DMS153 (cell line): Measurements from ENCODE around the gene OPN1MW3.
"Not testable (repeated sequence)": the region's sequence is repeated elsewhere in the genome, so short reads cannot be mapped to it uniquely, and the experiment has no call there.

Source experiments
- DNase-seq: peaks from one replicate; lab custom pipeline; 2025; lab: John Stamatoyannopoulos, UW

OPN1MW3 gene

DNA sequence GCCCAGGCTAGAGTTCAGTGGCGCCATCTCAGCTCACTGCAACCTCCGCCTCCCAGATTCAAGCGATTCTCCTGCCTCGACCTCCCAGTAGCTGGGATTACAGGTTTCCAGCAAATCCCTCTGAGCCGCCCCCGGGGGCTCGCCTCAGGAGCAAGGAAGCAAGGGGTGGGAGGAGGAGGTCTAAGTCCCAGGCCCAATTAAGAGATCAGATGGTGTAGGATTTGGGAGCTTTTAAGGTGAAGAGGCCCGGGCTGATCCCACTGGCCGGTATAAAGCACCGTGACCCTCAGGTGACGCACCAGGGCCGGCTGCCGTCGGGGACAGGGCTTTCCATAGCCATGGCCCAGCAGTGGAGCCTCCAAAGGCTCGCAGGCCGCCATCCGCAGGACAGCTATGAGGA, at the start of gene OPN1MW3:
Gene OPN1MW3, plus strand, starts transcription at position 301 of the 400 bp plus-strand sequence. Its CDS starts 38 bp downstream, at position 339.
- not testable (repeated sequence) for DNase-seq

GRCh38 chrX:154209670-154210418, 47.5 kb upstream of the OPN1MW3 start:
- not testable (repeated sequence) for DNase-seq

DNA sequence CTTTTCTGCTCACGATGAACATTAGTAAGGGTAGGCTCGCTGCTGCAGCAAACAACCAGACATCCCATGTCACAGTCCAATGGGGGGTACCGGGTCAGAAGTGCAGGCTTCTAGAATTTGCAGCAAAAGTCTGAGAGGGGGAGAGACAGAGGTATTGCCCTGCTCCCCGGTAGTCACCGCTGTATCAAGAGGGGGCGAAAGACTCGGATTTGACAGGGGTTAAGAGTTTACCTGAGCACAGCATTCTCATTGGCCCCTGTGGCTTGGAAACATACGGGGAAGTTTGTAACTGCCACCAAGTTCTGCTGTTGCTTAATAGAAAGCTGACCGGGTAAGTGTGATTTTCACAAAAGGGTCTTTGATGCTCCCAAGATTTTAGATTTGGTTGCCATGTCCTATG, 46.3 kb upstream of the OPN1MW3 start:
- DNase-seq, result not testable (repeated sequence)

GRCh38 chrX:154211499-154211898, 45.9 kb upstream of the OPN1MW3 start:
- DNase-seq, result not testable (repeated sequence)

DNA sequence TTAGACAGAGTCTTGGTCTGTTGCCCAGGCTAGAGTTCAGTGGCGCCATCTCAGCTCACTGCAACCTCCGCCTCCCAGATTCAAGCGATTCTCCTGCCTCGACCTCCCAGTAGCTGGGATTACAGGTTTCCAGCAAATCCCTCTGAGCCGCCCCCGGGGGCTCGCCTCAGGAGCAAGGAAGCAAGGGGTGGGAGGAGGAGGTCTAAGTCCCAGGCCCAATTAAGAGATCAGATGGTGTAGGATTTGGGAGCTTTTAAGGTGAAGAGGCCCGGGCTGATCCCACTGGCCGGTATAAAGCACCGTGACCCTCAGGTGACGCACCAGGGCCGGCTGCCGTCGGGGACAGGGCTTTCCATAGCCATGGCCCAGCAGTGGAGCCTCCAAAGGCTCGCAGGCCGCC, 37.9 kb upstream of the OPN1MW3 start, which contains the start of gene OPN1MW2:
Gene OPN1MW2, plus strand, starts transcription at position 301 of the 400 bp plus-strand sequence. Its CDS starts 60 bp downstream, at position 361.
- not testable (repeated sequence) for DNase-seq

- not testable (repeated sequence) for DNase-seq
Measured at GRCh38 chrX:154225292-154225691, 32.1 kb upstream of the OPN1MW3 start.

GRCh38 chrX:154226706-154227105, 30.7 kb upstream of the OPN1MW3 start:
- not testable (repeated sequence) for DNase-seq

DNA sequence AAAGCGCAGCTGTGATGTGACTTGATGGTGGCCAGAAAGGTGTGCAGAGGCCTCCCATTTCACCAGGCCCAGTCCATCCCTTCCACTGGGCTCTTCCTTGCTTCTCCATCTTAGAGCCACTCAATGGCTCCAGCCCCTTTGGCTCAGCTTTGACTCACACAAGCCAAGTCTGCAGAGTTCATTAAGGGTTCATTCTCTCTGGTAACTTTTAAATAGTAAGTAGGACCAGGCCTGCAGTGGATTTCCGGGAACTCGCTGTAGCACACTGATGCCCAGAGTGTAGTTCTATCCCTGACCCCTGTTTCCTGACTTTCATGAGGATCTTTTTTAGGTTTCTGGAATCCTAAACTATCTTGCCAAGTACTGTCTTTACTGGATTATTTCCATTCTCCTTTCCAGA, 25.9 kb upstream of the OPN1MW3 start:
- not testable (repeated sequence) for DNase-seq

- DNase-seq, result not testable (repeated sequence)
Measured at GRCh38 chrX:154233620-154234019, 23.8 kb upstream of the OPN1MW3 start.

DNA sequence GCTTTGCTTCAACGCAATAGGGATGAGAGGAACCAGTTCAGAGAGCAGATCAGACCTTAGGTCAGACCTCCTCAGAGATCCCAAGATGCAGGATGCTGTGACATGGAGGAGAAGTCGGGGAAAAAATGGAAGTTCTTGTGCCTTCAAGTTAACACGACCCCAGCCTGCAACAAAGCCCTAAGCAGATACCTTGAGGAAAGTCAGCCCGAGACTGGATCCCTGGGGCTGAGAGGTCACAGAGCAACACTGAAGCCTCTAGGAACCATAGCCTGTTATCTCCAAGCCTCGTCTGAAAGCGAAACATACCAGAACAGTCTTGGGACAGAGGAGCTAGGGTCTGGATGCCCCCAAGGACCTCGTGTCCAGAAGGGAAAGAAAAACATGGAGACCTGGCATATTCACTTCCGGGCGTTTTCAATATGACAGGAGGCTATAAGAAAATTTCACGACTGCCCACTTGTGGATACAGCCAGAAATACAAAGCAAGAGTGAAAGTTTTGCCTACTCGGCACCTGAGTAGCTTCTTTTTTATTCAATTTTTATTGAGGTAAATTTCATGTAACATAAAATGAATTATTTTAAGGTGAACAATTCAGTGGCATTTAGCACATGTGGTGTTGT, 18.3 kb upstream of the OPN1MW3 start:
- DNase-seq, result not testable (repeated sequence)

DNA sequence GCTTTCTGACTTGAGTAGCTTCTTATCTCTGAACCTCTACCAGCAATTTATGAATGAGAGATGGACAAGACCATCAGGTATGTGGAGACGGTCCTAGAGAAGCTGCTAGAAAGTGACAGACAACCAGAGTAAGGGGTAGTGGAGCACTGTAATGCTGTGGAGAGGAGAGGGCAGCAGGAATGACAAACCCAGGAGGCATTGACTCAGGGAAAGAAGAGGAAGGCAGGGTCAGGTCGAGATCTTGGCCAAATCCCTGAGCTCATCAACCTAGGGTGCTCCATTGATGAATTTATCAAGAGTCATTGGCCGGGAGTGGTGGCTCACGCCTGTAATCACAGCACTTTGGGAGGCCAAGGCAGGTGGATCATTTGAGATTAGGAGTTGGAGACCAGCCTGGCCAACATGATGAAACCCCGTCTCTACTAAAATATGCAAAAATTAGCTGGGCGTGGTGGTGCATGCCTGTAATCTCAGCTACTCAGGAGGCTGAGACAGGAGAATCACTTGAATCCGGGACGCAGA, 17.3 kb upstream of the OPN1MW3 start:
- DNase-seq, result not testable (repeated sequence)

GRCh38 chrX:154247377-154248045, 9.9 kb upstream of the OPN1MW3 start:
- DNase-seq, result not testable (repeated sequence)

DNA sequence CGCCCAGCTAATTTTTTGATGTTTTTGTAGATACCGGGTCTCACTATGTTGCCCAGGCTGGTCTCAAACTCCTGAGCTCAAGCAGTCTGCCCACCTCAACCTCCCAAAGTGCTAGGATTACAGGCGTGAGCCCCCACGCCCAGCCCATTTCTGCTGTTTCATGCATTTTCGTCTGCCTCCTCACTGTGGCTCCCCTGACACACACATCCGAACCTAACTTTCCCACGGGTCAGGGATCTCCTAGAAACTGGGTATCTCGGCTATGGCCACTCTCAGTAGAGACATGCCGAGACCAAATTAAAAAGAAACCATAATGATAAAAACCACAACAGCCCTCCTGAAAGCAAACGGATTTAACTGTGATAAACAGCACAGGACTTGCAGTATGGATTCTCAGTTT, 9.3 kb upstream of the OPN1MW3 start:
- not testable (repeated sequence) for DNase-seq

- DNase-seq, result not testable (repeated sequence)
Measured at GRCh38 chrX:154258711-154259110, 1.3 kb downstream of the OPN1MW3 start.

DNA sequence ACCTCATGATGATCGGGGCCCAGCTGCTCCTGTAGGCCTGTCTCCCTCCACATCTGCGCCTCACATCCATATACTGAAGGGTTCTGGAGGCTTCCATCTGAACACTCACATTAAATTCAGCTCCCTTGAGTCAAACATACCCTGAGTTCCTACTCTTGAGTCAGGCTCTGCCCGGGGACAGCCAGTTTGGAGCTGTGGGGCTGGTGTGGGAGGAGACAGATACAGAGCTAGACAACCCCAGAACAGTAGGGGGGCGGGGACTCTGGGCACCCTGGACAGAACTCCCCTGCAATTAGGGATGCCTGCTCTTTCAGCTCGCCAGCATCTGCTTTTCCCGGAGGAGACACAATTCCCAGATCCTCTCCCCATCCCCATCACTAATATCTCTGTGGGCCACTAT, 5.7 kb downstream of the OPN1MW3 start:
- not testable (repeated sequence) for DNase-seq

DNA sequence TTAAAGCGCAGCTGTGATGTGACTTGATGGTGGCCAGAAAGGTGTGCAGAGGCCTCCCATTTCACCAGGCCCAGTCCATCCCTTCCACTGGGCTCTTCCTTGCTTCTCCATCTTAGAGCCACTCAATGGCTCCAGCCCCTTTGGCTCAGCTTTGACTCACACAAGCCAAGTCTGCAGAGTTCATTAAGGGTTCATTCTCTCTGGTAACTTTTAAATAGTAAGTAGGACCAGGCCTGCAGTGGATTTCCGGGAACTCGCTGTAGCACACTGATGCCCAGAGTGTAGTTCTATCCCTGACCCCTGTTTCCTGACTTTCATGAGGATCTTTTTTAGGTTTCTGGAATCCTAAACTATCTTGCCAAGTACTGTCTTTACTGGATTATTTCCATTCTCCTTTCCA, 11.9 kb downstream of the OPN1MW3 start:
- DNase-seq, result not testable (repeated sequence)

DNA sequence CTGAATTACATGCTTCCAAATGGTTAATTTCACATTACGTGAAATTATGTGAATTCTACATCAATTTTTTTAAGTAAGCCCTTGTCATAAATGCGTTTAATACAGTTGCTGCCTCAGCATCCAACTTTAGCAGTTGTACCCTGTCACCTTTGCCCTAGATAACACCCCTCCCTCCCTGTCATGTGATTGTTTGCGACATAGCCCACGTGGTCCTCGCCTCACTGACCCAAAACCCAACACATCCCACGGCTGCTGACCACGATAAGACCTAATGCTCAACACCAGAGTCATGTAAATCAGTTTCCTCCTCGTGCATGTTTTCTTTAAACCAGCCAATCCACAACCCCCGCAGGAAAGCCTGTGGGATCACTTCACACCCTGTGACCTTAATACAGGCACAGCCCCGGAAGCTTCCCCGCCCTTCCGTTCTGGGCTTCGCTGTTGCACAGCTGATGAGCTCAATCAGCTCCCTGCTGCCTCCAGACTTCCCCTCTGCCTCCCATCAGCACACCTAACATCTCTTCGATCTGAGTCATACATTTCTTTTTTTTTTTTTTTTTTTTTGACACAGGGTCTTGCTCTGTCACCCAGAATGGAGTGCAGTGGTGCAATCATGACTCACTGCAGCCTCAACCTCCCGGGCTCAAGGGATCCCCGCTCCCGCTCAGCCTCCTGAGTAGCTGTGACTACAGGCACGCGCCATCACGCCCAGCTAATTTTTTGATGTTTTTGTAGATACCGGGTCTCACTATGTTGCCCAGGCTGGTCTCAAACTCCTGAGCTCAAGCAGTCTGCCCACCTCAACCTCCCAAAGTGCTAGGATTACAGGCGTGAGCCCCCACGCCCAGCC, 27.3 kb downstream of the OPN1MW3 start:
- DNase-seq, result not testable (repeated sequence)

DNA sequence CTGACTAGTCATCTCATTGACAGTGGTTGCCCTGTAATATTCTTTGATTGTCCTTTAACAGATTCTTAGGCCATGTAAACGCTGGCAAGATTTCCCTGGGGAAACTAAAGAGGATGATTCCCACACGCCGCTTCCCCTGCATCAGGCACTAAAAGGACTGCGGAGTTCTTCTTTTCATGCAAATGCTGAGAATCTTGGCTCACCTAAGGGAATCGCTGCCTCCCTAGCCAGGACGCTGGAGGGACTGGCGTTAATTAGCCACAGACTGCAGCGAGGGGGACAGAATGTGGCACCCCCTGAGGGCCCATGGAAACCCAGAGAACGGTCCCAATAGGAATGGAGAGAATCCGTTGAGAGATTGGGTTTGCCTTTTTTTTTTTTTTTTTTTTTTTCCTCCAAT, 29.0 kb downstream of the OPN1MW3 start:
- not testable (repeated sequence) for DNase-seq

DNA sequence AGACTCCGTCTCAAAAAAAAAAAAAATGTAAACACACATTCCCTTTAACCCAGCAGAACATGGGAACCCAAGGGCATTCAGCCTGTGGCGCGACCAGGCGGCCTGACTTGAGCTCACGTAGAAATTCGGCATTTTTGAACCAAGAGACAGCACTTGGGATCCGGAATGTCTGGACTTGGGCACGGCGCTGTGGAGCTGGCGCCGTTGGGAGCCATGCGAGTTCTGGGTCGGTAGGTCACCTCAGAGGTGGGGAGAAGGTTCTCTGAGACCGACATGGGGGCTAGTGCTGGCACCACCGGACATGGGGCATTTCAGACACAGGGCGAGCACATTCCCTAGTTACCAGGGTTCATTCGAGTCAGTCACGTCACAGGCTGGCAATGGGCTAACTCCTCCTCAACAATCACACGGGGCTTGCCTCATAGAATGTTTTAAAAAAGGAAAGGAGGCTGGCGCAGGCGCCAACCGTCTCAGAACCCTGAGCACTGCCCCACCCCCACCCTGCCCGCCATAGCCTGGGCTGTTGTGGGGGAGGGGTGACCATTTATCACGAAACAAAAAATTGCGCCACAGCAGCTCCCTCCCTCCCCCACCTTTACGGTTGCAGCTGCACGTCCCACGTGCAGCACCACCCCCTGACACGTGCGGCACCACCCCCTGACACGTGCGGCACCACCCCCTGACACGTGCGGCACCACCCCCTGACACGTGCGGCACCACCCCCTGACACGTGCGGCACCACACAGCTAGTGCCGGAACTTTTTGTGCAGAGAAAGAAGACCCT, 37.6 kb downstream of the OPN1MW3 start, which contains the start of gene TEX28:
Gene TEX28, minus strand, starts transcription at position 334 of the 784 bp plus-strand sequence. CDS start 3,007 bp downstream, outside the sequence.
- DNase-seq, result no peak

GRCh38 chrX:154295664-154296310, 38.4 kb downstream of the OPN1MW3 start, which contains the start of gene TKTL1:
Gene TKTL1, plus strand, starts transcription at chrX:154295795. Its CDS starts 65 bp downstream, at chrX:154295860.
- DNase-seq, result no peak
